GM04503 (cell line): ENCODE data around the gene RNF167.

ENCODE experiments used
- DNase-seq: peaks from one replicate; pipeline ENCODE4 v3.0.0-alpha.2; 2012; ENCODE audit warnings: low read depth

RNF167 gene

GRCh38 chr17:4938688-4939545, 1.2 kb upstream of the RNF167 start:
- no peak for DNase-seq

- no peak for DNase-seq
Measured at GRCh38 chr17:4939546-4939795, 597 bp upstream of the RNF167 start.

- no peak for DNase-seq
Measured at GRCh38 chr17:4940555-4941318, 669 bp downstream of the RNF167 start.

GRCh38 chr17:4941319-4941610, 1.2 kb downstream of the RNF167 start:
- no peak for DNase-seq

- no peak for DNase-seq
Measured at GRCh38 chr17:4942760-4943508, 2.9 kb downstream of the RNF167 start.

- DNase-seq: no peak
Measured at GRCh38 chr17:4944163-4944553, 4.1 kb downstream of the RNF167 start.

- no peak for DNase-seq
Measured at GRCh38 chr17:4944554-4945175, 4.6 kb downstream of the RNF167 start.

- peak; percentile 68 for DNase-seq
Measured at GRCh38 chr17:4945176-4945943, 5.3 kb downstream of the RNF167 start.

GRCh38 chr17:4945944-4946280, 5.8 kb downstream of the RNF167 start:
- DNase-seq: no peak

- no peak for DNase-seq
Measured at GRCh38 chr17:4946312-4946976, 6.4 kb downstream of the RNF167 start.

- DNase-seq: no peak
Measured at GRCh38 chr17:4947010-4947410, 6.9 kb downstream of the RNF167 start.

GRCh38 chr17:4947411-4948165, 7.5 kb downstream of the RNF167 start:
- no peak for DNase-seq

- peak; percentile 74 for DNase-seq
Measured at GRCh38 chr17:4948166-4948930, 8.3 kb downstream of the RNF167 start, which contains the start of gene PFN1. PFN1 (minus strand) TSS chr17:4948530; CDS start chr17:4948394, 136 bp downstream.

GRCh38 chr17:4948931-4949320, 8.9 kb downstream of the RNF167 start:
- DNase-seq: no peak

- no peak for DNase-seq
Measured at GRCh38 chr17:4949321-4950074, 9.4 kb downstream of the RNF167 start.

GRCh38 chr17:4950075-4950745, 10.1 kb downstream of the RNF167 start:
- no peak for DNase-seq

- no peak for DNase-seq
Measured at GRCh38 chr17:4950746-4951204, 10.7 kb downstream of the RNF167 start, which contains the start of gene ENO3. ENO3 (plus strand) TSS chr17:4951119; CDS start chr17:4951830, 711 bp downstream.

- DNase-seq: no peak
Measured at GRCh38 chr17:4951486-4951885, 11.4 kb downstream of the RNF167 start.
